Keratinocyte (primary cell): Measurements from ENCODE around the gene OGT.

Experiments used
- EZH2 ChIP-seq: IDR thresholded peaks from one replicate; pipeline ENCODE4 v1.6.1; 2012; ENCODE audit warnings: inconsistent platforms, mild to moderate bottlenecking, low read length, moderate library complexity
- TF ChIP-seq, protein P1 (sequence below), 3 experiments: IDR thresholded peaks in 1 of 3; conservative IDR thresholded peaks in 1 of 3; optimal IDR thresholded peaks in 1 of 3; 2 replicates in 2 of 3; 3 replicates in 1 of 3; pipeline versions ENCODE3 to v1.5.1; 2011; ENCODE audit warnings: low read length in 3 of 3, mild to moderate bottlenecking in 3 of 3, moderate library complexity in 2 of 3, control low read depth in 1 of 3, inconsistent platforms in 1 of 3; ENCODE audit not compliant: insufficient read depth in 2 of 3; ENCODE audit errors: extremely low read depth in 1 of 3

DNA sequence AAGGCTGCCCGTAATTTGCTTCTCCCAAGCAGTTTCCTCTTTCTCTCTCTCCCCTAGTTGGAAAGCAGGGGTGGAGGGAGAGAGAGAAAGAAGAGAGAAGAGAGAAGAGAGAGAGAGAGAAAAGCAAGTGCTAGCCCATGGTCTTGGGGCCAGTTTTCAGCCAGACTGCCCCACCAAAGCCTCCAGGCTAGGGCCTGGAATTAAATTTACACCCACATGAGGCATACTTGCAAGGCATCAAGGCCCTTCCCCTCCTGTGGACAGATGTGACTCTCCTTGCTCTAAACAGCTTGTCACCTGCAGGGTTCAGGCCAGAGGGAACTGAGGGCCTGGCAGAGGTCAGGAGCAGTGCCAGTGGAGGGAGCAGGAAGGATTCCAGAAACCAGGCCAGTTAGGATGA, 87.1 kb downstream of the OGT start:
- TF ChIP-seq, protein P1, sequence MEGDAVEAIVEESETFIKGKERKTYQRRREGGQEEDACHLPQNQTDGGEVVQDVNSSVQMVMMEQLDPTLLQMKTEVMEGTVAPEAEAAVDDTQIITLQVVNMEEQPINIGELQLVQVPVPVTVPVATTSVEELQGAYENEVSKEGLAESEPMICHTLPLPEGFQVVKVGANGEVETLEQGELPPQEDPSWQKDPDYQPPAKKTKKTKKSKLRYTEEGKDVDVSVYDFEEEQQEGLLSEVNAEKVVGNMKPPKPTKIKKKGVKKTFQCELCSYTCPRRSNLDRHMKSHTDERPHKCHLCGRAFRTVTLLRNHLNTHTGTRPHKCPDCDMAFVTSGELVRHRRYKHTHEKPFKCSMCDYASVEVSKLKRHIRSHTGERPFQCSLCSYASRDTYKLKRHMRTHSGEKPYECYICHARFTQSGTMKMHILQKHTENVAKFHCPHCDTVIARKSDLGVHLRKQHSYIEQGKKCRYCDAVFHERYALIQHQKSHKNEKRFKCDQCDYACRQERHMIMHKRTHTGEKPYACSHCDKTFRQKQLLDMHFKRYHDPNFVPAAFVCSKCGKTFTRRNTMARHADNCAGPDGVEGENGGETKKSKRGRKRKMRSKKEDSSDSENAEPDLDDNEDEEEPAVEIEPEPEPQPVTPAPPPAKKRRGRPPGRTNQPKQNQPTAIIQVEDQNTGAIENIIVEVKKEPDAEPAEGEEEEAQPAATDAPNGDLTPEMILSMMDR (optimal IDR thresholded peaks at IDR 0.05 in 1 of 3, IDR thresholded peaks at IDR 0.05 in 1 of 3, conservative IDR thresholded peaks at IDR 0.05 in 1 of 3; ENCODE audit: extremely low read depth in 1 of 3, insufficient read depth in 2 of 3, low read length in 3 of 3) = no peak
- TF ChIP-seq EZH2 = no peak
